ENCODE results near the gene KRTAP13-1. TPM values are rescaled to one million over a fixed set of nuclear protein-coding genes. Genes with fewer than 3 reads are reported as not detected.

Gene KRTAP13-1
- total RNA-seq, 1 donor from 2014 or later, result not detected

DNA sequence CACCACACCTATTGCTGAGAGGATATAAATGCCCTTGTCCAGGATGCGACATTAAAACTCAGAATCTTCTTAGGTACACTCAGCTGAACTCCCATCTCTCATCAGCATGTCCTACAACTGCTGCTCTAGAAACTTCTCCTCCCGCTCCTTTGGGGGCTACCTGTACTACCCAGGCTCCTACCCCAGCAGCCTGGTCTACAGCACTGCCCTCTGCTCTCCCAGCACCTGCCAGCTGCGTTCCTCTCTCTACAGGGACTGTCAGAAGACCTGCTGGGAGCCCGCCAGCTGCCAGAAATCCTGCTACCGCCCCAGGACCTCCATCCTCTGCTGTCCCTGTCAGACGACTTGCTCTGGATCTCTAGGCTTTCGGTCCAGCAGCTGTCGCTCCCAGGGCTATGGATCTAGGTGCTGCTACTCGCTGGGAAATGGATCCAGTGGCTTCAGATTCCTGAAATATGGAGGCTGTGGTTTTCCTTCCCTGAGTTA, 34.4 kb downstream of the KRTAP13-1 start, which contains the start of gene KRTAP13-4:
TSS of gene KRTAP13-4 (plus strand) at position 51 of the 486 bp plus-strand sequence. CDS start at position 107, 56 bp downstream.
- H3K36me3 Mint-ChIP-seq (ENCODE audit: low read depth), result no peaks in the 10 kb centered on the region
- no peaks in the 10 kb centered on the region for H3K9me3 Mint-ChIP-seq
- DNase-seq, result no peak
- no peak within 1 kb of the TSS for H3K27ac Mint-ChIP-seq
- peaks cover 3% of the 10 kb centered on the region for H3K27me3 Mint-ChIP-seq
- intact Hi-C loops (cut with micrococcal nuclease), result no loop called here
- H3K4me1 Mint-ChIP-seq, result no peaks in the 10 kb centered on the region
- H3K4me3 Mint-ChIP-seq, result no peak within 1 kb of the TSS

- Mint-ChIP-seq H3K4me1 (no peaks in the 10 kb centered on the region), H3K27ac (no peak overlapping the region), H3K4me3 (no peak overlapping the region), H3K36me3 (ENCODE audit: low read depth) (no peaks in the 10 kb centered on the region), H3K9me3 (no peaks in the 10 kb centered on the region), H3K27me3 (peaks cover 3% of the 10 kb centered on the region)
- intact Hi-C loops (cut with micrococcal nuclease), result no loop called here
- DNase-seq, result peak; percentile 71
These were observed 38.3 kb downstream of the KRTAP13-1 start for GRCh38 chr21:30434033-30434631.

GRCh38 chr21:30437010-30437565, 41.3 kb downstream of the KRTAP13-1 start:
- intact Hi-C loops (cut with micrococcal nuclease), result no loop called here
- DNase-seq, result no peak
- no peaks in the 10 kb centered on the region for H3K4me1 Mint-ChIP-seq
- no peaks in the 10 kb centered on the region for H3K36me3 Mint-ChIP-seq (ENCODE audit: low read depth)
- H3K27ac Mint-ChIP-seq, result no peak overlapping the region
- H3K4me3 Mint-ChIP-seq, result no peak overlapping the region
- no peaks in the 10 kb centered on the region for H3K9me3 Mint-ChIP-seq
- H3K27me3 Mint-ChIP-seq, result peaks cover 3% of the 10 kb centered on the region

- Mint-ChIP-seq H3K4me3 (no peak within 1 kb of the TSS), H3K4me1 (no peaks in the 10 kb centered on the region), H3K9me3 (no peaks in the 10 kb centered on the region), H3K27me3 (no peaks in the 10 kb centered on the region), H3K36me3 (ENCODE audit: low read depth) (no peaks in the 10 kb centered on the region), H3K27ac (no peak within 1 kb of the TSS)
- DNase-seq, result no peak
- intact Hi-C loops (cut with micrococcal nuclease), result no loop called here
These were observed 44.1 kb downstream of the KRTAP13-1 start, which contains the start of gene KRTAP15-1 for GRCh38 chr21:30439975-30440374. Gene KRTAP15-1, plus strand, starts transcription at chr21:30440275. Its CDS starts 53 bp downstream, at chr21:30440328.

GRCh38 chr21:30443226-30443625, 47.4 kb downstream of the KRTAP13-1 start:
- no peak for DNase-seq
- no peak overlapping the region for H3K4me3 Mint-ChIP-seq
- intact Hi-C loops (cut with micrococcal nuclease), result no loop called here
- peaks cover 2% of the 10 kb centered on the region for H3K27me3 Mint-ChIP-seq
- H3K27ac Mint-ChIP-seq, result no peak overlapping the region
- H3K4me1 Mint-ChIP-seq, result peaks cover 5% of the 10 kb centered on the region
- H3K9me3 Mint-ChIP-seq, result no peaks in the 10 kb centered on the region
- H3K36me3 Mint-ChIP-seq (ENCODE audit: low read depth), result no peaks in the 10 kb centered on the region

DNA sequence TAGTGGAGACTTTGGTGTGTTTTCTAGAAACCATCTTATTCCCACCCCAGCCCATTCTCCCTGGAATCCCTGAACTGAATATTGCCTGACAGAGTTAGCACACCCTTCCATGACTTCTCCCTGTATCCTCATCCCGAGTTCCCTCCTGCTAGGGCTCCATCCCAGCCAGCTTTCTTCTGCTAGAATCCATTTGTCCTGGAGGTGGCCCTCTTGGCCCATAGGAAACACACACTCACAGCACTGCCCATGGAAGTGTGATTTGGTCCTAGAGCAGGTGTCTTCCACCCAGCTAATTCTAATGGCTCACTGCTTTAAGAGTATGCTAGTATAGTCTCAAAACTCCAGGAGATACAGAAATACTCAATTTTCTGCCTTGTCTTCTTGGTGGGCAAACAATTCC, 48.4 kb downstream of the KRTAP13-1 start:
- no peaks in the 10 kb centered on the region for H3K36me3 Mint-ChIP-seq (ENCODE audit: low read depth)
- intact Hi-C loops (cut with micrococcal nuclease), result no loop called here
- no peak for DNase-seq
- peaks cover 2% of the 10 kb centered on the region for H3K27me3 Mint-ChIP-seq
- H3K4me1 Mint-ChIP-seq, result peaks cover 5% of the 10 kb centered on the region
- H3K9me3 Mint-ChIP-seq, result no peaks in the 10 kb centered on the region
- no peak overlapping the region for H3K27ac Mint-ChIP-seq
- no peak overlapping the region for H3K4me3 Mint-ChIP-seq

Other genes starting within 250 kb of the KRTAP13-1 start
- gene CLDN17, start 229.2 kb upstream of the KRTAP13-1 start, total RNA-seq, result not detected in 2 replicates
- gene CLDN8, start 179.9 kb upstream of the KRTAP13-1 start, total RNA-seq, result not detected in 2 replicates
- gene KRTAP24-1, start 113.1 kb upstream of the KRTAP13-1 start, total RNA-seq, result not detected in 2 replicates
- gene KRTAP25-1, start 106.5 kb upstream of the KRTAP13-1 start, total RNA-seq, result not detected in 2 replicates
- not detected in 2 replicates for gene KRTAP26-1, start 75.7 kb upstream of the KRTAP13-1 start, total RNA-seq
- not detected in 2 replicates for gene KRTAP27-1, start 58.3 kb upstream of the KRTAP13-1 start, total RNA-seq
- gene KRTAP23-1, start 47.4 kb upstream of the KRTAP13-1 start, total RNA-seq, result not detected in 2 replicates
- not detected in 2 replicates for gene KRTAP13-2, start 23.8 kb upstream of the KRTAP13-1 start, total RNA-seq
- not detected in 2 replicates for gene KRTAP13-3, start 29.9 kb downstream of the KRTAP13-1 start, total RNA-seq
- not detected in 2 replicates for gene KRTAP13-4, start 34.2 kb downstream of the KRTAP13-1 start, total RNA-seq
- gene KRTAP15-1, start 44.2 kb downstream of the KRTAP13-1 start, total RNA-seq, result not detected in 2 replicates
- not detected in 2 replicates for gene KRTAP19-1, start 84.3 kb downstream of the KRTAP13-1 start, total RNA-seq
- not detected in 2 replicates for gene KRTAP19-2, start 91.4 kb downstream of the KRTAP13-1 start, total RNA-seq
- gene KRTAP19-3, start 96.0 kb downstream of the KRTAP13-1 start, total RNA-seq, result not detected in 2 replicates
- not detected in 2 replicates for gene KRTAP19-4, start 101.1 kb downstream of the KRTAP13-1 start, total RNA-seq
- not detected in 2 replicates for gene KRTAP19-5, start 106.1 kb downstream of the KRTAP13-1 start, total RNA-seq
- gene KRTAP19-6, start 145.8 kb downstream of the KRTAP13-1 start, total RNA-seq, result not detected in 2 replicates
- not detected in 2 replicates for gene KRTAP19-7, start 165.3 kb downstream of the KRTAP13-1 start, total RNA-seq
- not detected in 2 replicates for gene KRTAP22-2, start 194.4 kb downstream of the KRTAP13-1 start, total RNA-seq
- not detected in 2 replicates for gene KRTAP6-3, start 196.4 kb downstream of the KRTAP13-1 start, total RNA-seq
- not detected in 2 replicates for gene KRTAP6-2, start 202.9 kb downstream of the KRTAP13-1 start, total RNA-seq
- gene KRTAP22-1, start 205.1 kb downstream of the KRTAP13-1 start, total RNA-seq, result not detected in 2 replicates
- not detected in 2 replicates for gene KRTAP6-1, start 217.9 kb downstream of the KRTAP13-1 start, total RNA-seq
- not detected in 2 replicates for gene KRTAP20-1, start 220.4 kb downstream of the KRTAP13-1 start, total RNA-seq
- not detected in 2 replicates for gene KRTAP20-4, start 224.6 kb downstream of the KRTAP13-1 start, total RNA-seq
- gene KRTAP20-2, start 239.2 kb downstream of the KRTAP13-1 start, total RNA-seq, result not detected in 2 replicates
- gene KRTAP20-3, start 246.8 kb downstream of the KRTAP13-1 start, total RNA-seq, result not detected in 2 replicates